RKO (cell line): ENCODE data around the gene SERPINI1.

Experiments used
- DNase-seq: peaks from one replicate; pipeline ENCODE4 v3.0.0-alpha.2; 2016; ENCODE audit warnings: low spot score

Gene SERPINI1

GRCh38 chr3:167851171-167851570, 115.7 kb downstream of the SERPINI1 start:
- no peak for DNase-seq

- no peak for DNase-seq
These were observed 116.2 kb downstream of the SERPINI1 start for GRCh38 chr3:167851749-167852148.

DNA sequence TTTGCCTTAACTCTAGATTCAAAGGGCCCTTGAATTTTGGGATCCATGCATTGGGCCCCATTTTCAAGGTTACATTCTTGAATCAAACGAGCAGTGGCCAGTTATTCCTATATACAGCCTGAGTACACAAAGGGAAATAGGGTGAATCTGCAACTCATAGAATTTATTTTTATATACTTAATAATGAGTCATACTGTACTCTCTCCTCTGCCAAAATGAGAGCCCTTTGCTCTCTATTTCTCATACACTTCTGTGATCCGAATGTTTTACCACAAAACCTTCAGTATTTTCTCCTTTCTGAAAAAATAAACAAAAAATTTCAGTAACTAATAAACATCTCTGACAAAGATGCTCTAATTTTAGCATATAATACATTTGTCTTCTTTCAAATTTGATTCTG, 116.7 kb downstream of the SERPINI1 start:
- no peak for DNase-seq

DNA sequence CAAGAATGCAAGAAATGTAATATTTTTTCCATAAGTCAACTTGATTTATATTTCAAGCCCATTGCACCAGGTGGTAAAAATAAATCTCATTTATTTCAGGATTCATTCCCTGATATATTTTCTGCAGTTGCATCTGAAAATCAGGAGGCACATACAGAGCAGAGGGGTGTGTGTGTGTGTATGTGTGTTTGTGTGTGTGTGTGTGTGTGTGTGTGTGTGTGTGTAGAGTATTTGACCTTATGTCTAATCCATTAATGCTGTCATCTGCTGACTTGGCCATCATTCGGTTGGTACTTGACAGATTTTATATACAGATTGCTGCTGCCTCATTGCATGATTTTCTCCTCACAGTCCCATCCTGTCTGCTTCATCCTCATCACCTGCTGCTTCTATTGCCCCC, 118.5 kb downstream of the SERPINI1 start:
- DNase-seq = no peak

DNA sequence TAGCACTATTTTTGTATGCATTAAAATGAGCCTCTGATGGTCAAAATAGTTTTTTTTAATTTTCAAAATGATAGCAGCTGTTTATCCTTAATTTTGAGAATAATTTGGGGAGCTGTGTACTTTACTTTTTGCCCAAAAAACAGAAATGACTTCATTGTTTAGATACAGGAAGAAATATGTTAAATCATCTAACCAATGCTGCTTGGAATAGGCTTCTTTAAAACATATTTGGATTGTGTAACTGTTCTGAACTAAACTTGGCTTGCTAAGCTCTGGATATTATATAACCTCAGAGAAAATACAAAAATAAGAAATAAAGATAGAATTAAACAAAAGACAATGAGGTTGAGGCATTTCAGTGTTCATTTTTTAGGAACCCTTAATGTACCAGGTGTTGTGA, 119.3 kb downstream of the SERPINI1 start:
- no peak for DNase-seq

DNA sequence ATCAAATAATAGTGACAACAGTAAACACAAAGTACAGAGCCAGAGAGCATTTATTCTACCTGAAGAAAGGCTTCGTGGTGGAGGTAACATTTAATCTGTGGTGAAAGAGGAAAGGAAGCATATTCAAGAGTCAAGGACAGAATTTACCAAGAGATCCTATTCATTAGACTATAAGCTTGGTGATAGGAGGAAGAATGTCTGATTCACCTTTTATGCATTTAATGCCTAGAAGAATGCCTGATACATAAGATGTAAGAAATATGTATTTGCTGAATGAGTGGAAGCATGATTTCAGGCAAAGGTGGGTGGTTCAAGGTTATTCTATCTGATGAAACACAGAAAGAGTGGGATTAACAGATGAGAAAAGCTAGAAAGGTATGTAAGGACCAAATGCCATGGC, 119.8 kb downstream of the SERPINI1 start:
- DNase-seq = no peak

DNA sequence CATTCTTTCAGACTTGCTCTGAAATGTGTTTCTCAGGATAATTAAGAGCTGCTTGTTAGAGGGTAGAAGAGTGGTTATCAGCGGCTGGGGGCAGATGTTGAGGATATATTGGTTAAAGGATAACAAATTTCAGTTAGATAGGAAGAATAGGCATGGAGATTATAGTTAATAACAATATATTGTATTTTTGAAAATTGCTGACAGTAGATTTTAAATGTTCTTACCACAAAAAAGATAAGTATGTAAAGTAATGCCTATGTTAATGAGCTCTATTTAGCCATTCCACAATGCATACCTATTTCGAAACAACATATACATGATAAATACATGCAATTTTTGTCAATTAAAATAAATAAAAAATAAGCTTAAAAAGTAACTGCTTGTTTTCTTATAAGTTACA, 123.3 kb downstream of the SERPINI1 start:
- no peak for DNase-seq

DNA sequence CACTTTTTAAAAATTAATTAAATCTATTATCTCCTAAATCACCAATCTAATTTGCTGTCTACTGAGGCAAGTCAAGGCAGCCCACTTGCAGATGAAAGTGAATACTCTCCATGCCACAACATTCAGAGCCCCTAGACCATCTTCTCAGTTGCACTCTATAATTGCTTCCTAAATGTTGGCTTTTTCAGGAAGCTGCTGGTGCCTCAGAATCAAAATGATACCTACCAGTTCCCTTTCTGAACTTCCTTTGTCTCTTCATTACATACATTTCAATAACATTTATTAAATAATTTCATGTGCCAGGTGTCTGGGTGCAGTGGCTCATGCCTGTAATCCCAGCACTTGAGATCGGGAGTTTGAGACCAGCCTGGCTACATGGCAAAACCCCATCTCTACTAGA, 124.1 kb downstream of the SERPINI1 start:
- no peak for DNase-seq

- no peak for DNase-seq
These were observed 126.1 kb downstream of the SERPINI1 start for GRCh38 chr3:167861649-167862048.

DNA sequence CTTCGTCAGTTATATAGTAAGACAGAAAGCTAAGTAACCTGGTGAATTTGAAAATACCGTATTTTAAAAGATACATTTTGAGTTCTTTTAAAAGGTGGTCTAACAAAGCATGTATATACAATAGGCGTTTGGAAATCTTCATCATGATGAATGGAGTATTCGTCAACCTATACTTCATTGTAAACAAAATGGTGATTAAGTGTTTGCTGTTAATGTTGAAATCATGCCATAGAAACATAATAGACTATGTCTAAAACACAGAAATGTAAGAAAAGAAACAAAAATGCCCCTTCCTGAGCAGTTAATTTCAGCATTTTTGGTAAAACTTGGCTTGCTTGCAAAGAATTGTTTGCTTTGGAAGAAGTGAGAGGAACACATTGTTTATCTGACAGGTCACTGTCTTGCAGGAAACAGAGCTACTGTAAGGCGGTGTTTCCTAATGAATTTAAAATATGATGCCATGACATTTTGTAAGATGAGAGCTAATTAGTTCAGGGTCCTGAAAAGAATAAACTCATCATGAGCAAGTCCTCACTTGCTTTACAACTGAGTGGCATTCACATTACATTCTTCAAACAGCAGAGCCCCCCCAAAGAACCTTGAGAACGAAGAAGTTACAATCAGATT, 126.7 kb downstream of the SERPINI1 start:
- DNase-seq = no peak

DNA sequence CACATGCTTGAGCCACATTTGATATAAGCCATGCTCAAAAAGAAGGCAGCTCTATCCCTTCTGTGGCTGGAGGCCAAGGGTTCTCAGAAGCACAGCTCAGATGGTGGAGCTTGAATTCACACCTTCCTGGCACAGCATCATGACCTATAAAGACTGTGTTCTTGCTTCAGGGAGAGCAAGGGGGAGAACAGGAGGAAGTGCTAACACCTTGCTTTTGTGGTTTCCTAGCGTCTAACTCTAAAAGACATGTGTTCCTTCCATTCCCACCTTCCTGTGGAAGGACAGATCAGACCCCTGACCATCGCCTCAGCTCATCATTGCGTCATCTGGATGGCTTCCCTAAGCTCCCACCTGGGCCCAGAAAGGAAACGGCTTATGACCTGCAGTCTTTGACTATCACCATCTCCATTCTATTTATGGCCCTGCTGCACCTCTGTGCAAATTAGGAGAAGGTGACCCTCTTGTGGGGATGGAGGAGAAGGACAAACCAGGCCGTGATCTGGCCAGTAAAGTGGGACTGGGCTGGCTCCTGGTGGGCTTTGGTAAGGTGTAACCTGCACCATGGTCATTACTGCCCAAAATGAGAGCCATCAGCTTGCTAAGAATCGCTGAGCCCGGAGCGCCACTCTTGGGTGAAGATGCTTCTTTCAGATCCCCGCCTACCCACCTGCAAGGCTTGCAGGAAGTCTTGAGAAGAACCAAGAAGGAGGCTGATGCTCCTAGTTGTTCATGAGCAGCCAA, 128.5 kb downstream of the SERPINI1 start:
- DNase-seq = no peak

GRCh38 chr3:167864552-167864874, 129.0 kb downstream of the SERPINI1 start:
- no peak for DNase-seq

- DNase-seq = no peak
These were observed 130.8 kb downstream of the SERPINI1 start for GRCh38 chr3:167866331-167866730.

DNA sequence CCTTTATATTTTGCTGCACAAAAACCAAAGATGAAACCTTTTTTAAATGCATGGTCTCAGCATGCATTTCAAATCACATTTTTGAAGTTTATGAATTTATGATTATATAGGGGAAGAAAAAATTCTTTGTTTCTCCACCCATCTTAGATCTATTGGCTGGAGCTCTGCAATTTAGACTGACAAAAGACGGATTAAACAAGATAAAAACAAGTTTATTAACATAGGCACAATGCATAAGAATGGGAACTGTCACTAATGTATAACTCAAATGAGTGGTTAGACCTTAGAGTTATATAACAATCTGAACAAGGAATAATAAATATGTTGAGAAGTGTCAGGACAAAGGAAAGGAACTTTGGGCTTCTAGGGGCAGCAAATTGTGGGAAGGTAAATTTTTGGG, 132.5 kb downstream of the SERPINI1 start:
- no peak for DNase-seq

DNA sequence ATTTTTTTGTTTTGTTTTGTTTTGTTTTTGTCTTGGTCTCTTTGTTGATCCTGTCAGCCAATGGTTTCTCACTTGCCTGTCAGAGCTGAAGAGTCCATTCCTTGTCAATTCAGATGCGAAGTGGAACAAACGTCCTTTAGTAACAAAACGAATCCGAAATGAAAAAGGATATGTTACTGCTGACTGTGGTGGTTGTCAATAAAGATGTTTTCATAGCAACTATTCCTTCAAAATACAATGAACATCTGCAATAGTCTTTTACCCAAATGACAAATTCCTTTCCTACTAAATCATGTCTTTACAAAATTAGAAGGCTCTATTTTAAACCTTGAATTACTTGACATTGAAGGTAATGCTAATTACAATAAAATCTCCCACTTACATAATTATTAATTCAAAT, 134.7 kb downstream of the SERPINI1 start:
- DNase-seq = no peak

DNA sequence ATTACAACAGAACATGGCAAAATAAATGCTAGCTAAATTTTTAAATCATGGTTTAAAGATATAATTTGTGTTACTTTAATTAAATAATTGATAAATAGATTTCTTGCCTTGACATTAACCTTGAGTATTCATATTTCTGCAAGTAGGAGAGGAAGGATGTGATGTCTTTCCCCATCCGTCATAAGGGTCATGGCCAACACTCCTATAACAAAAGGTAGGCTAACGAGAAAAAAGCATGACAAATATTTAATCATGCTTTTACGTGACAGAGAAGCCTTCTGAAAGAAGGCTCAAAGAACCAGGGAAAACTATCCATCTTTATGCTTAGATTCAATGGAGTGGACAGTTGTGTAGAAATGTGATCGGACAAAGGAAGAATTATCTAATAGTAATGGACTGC, 135.2 kb downstream of the SERPINI1 start:
- DNase-seq = no peak

DNA sequence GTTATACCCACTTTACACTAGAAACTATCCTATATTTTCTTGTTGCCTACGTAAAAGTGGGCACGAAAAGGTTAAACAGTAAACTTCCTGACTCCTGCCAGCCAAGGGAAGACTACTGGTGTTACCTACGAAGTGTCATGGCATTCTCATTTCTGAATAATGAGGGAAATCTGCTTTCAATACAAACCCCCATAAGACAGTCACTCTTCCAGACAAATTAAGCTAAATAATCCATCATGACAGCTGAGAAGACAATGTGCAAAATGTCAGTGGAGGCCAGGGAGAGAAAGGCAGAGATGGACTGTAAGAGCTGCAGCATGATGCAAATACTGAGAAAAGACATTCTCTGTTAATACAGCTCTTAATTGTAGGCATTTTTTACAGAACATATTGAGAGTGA, 136.5 kb downstream of the SERPINI1 start:
- no peak for DNase-seq

GRCh38 chr3:167872941-167873340, 137.4 kb downstream of the SERPINI1 start:
- DNase-seq = peak; percentile 51

DNA sequence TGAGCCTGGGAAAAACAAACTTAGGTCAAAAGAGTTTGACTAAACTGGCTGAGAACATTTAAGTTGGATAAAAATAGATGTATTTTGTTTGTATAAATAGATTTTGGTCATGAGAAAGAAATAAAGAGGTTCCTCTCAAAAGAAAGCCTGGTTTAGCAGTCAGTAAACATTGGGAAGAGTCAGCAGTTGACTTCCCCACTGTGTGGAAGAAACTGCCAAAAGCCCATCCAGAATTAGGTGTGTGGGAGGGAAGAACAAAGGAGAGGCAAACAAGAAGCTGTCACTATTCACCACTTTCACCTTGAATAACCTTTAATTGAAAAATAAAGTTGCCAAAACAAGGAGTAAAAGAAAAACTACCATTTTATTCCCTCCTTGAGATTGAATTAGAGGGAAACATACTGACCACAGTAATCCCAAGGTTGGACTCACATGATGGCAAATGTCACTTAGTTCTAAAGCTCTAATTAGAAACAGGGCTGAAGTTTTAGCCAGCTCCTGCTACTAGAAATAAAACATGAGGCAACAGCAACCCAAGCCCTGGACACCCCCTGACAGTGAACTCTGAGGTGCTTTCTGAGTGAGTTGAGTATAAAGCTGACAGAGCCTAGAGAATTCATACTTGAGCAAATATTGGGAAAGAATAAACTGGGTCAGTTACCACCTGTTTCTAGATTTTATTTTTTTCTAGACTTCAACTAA, 139.3 kb downstream of the SERPINI1 start:
- DNase-seq = no peak
